Activated naive CD4-positive, alpha-beta T cell treated with anti-CD3 and anti-CD28 coated beads for 36 hours (primary cell): ENCODE measurements around the gene ACAP1. TPM values are rescaled to one million over a fixed set of nuclear protein-coding genes. Genes with fewer than 3 reads are reported as not detected.

Source experiments
- CTCF ChIA-PET: fragments of 350-600 bp; sonication (Branson Sonifier 250); formaldehyde crosslinking; loops from one replicate; lab custom pipeline; 2021; ENCODE audit warnings: antibody characterized with exemption; lab: Charles Lee
- DNase-seq: peaks from one replicate; pipeline ENCODE4 v3.0.0-alpha.2; 2020
- H3K27ac Mint-ChIP-seq: one replicate; pipeline ENCODE4 v1.8.0; 2021; ENCODE audit warnings: mild to moderate bottlenecking, mixed read lengths
- H3K27me3 Mint-ChIP-seq: one replicate; pipeline ENCODE4 v1.8.0; 2021; ENCODE audit warnings: low read depth, mixed read lengths
- H3K36me3 Mint-ChIP-seq: one replicate; pipeline ENCODE4 v1.8.0; 2021; ENCODE audit warnings: low read depth, mixed read lengths
- H3K4me1 Mint-ChIP-seq: one replicate; pipeline ENCODE4 v1.8.0; 2021; ENCODE audit warnings: low read depth, mixed read lengths
- H3K4me3 Mint-ChIP-seq: one replicate; pipeline ENCODE4 v1.8.0; 2021; ENCODE audit warnings: mild to moderate bottlenecking, moderate library complexity, mixed read lengths
- H3K9me3 Mint-ChIP-seq: one replicate; pipeline ENCODE4 v1.8.0; 2021; ENCODE audit warnings: mixed read lengths
- intact Hi-C: fragments of 100-400 bp; cut with micrococcal nuclease; formaldehyde crosslinking; loops from one replicate; pipeline ENCODE4 v1.15.1; 2023
- total RNA-seq, 2 experiments: library from RNA; stranded (reverse); gene quantifications; one replicate each; pipeline ENCODE4 v1.2.3, GENCODE V29; 2021

The ACAP1 gene
- total RNA-seq, 2 experiments from 2014 or later: 309 to 320 TPM

DNA sequence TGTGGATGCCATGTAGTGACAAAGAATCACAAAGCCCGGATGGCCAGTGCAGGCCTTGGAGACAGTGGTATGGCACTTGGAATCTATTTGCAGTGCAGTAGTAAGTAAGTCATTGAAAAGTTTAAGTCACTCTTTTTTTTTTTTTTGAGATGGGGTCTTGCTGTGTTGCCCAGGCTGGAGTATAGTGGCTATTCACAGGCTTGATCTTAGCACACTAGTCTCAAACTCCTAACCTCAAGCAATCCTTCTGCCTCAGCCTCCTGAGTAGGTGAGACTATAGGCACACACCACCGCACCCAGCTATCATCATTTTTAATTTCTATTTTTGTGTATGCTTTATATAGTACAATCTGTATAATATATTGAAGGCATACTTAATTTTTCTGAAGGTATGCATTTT lies 62.3 kb downstream of the ACAP1 start:
- Mint-ChIP-seq H3K27me3 (no peaks in the 10 kb centered on the region), H3K4me3 (no peak overlapping the region), H3K27ac (no peak overlapping the region), H3K9me3 (no peaks in the 10 kb centered on the region), H3K36me3 (peaks cover 4% of the 10 kb centered on the region), H3K4me1 (peaks cover 11% of the 10 kb centered on the region)
- CTCF ChIA-PET: no interaction called here
- DNase-seq: no peak
- intact Hi-C loops: no loop called here

Other genes with a start within 250 kb of the ACAP1 start
- gene ASGR2, start 221.7 kb upstream of the ACAP1 start, total RNA-seq: not detected
- gene ASGR1, start 157.2 kb upstream of the ACAP1 start, total RNA-seq: 1 to 10 TPM in 1 of 2 experiments, under 1 TPM in 1; 0.64 to 1.5 TPM
- gene DLG4, start 116.7 kb upstream of the ACAP1 start, total RNA-seq: 10 to 100 TPM; 13.6 to 13.8 TPM
- gene ACADVL, start 116.6 kb upstream of the ACAP1 start, total RNA-seq: 100 to 1,000 TPM; 263 to 267 TPM
- 10 to 100 TPM; 26.7 to 29.4 TPM for gene DVL2, start 102.0 kb upstream of the ACAP1 start, total RNA-seq
- gene PHF23, start 97.1 kb upstream of the ACAP1 start, total RNA-seq: 10 to 100 TPM in 1 of 2 experiments, 1 to 10 TPM in 1; 8.4 to 10.0 TPM
- gene GABARAP, start 94.1 kb upstream of the ACAP1 start, total RNA-seq: 100 to 1,000 TPM; 137 to 152 TPM
- gene CTDNEP1, start 84.8 kb upstream of the ACAP1 start, total RNA-seq: 100 to 1,000 TPM; 147 to 152 TPM
- 10 to 100 TPM; 52.4 to 53.5 TPM for gene ELP5, start 84.3 kb upstream of the ACAP1 start, total RNA-seq
- under 1 TPM in 1 of 2 experiments, not detected in 1; 0.40 TPM for gene CLDN7, start 74.1 kb upstream of the ACAP1 start, total RNA-seq
- under 1 TPM; 0.19 to 0.37 TPM for gene SLC2A4, start 54.8 kb upstream of the ACAP1 start, total RNA-seq
- gene YBX2, start 41.9 kb upstream of the ACAP1 start, total RNA-seq: under 1 TPM; 0.45 to 0.52 TPM
- 100 to 1,000 TPM; 757 to 792 TPM for gene EIF5A, start 28.9 kb upstream of the ACAP1 start, total RNA-seq
- 10 to 100 TPM; 28.2 to 32.2 TPM for gene GPS2, start 21.2 kb upstream of the ACAP1 start, total RNA-seq
- 10 to 100 TPM; 21.9 to 22.5 TPM for gene NEURL4, start 7.2 kb upstream of the ACAP1 start, total RNA-seq
- under 1 TPM; 0.41 to 0.47 TPM for gene KCTD11, start 15.6 kb downstream of the ACAP1 start, total RNA-seq
- gene TMEM95, start 18.6 kb downstream of the ACAP1 start, total RNA-seq: not detected
- gene TNK1, start 44.6 kb downstream of the ACAP1 start, total RNA-seq: 1 to 10 TPM; 4.0 to 4.8 TPM
- gene PLSCR3, start 58.0 kb downstream of the ACAP1 start, total RNA-seq: 10 to 100 TPM; 58.6 to 59.4 TPM
- gene TMEM256, start 67.6 kb downstream of the ACAP1 start, total RNA-seq: 10 to 100 TPM; 65.6 to 66.3 TPM
- gene NLGN2, start 71.3 kb downstream of the ACAP1 start, total RNA-seq: 1 to 10 TPM; 7.7 to 8.9 TPM
- gene SPEM1, start 83.8 kb downstream of the ACAP1 start, total RNA-seq: not detected
- gene SPEM2, start 89.1 kb downstream of the ACAP1 start, total RNA-seq: not detected
- gene SPEM3, start 92.3 kb downstream of the ACAP1 start, total RNA-seq: not detected
- gene TMEM102, start 98.9 kb downstream of the ACAP1 start, total RNA-seq: 1 to 10 TPM; 3.3 to 3.5 TPM
- gene FGF11, start 103.0 kb downstream of the ACAP1 start, total RNA-seq: 1 to 10 TPM; 1.3 to 1.6 TPM
- 1 to 10 TPM; 5.1 to 5.9 TPM for gene CHRNB1, start 108.5 kb downstream of the ACAP1 start, total RNA-seq
- 1 to 10 TPM; 9.2 to 9.4 TPM for gene ZBTB4, start 143.1 kb downstream of the ACAP1 start, total RNA-seq
- not detected for gene SLC35G6, start 144.9 kb downstream of the ACAP1 start, total RNA-seq
- 100 to 1,000 TPM; 204 to 205 TPM for gene POLR2A, start 147.8 kb downstream of the ACAP1 start, total RNA-seq
- gene TNFSF12, start 212.5 kb downstream of the ACAP1 start, total RNA-seq: 1 to 10 TPM; 5.8 to 7.4 TPM
- 1 to 10 TPM; 2.1 to 2.6 TPM for gene TNFSF13, start 222.2 kb downstream of the ACAP1 start, total RNA-seq
- gene SENP3, start 225.4 kb downstream of the ACAP1 start, total RNA-seq: 10 to 100 TPM; 43.2 to 46.9 TPM
- 10 to 100 TPM; 11.6 to 12.6 TPM for gene CD68, start 243.1 kb downstream of the ACAP1 start, total RNA-seq
- 10 to 100 TPM; 48.8 to 53.5 TPM for gene MPDU1, start 247.3 kb downstream of the ACAP1 start, total RNA-seq